ENCODE results near the gene SHROOM3. TPM values are rescaled to one million over a fixed set of nuclear protein-coding genes. Genes with fewer than 3 reads are reported as not detected.

The SHROOM3 gene
- total RNA-seq, 1 experiment from 2014 or later: 27.6 TPM

DNA sequence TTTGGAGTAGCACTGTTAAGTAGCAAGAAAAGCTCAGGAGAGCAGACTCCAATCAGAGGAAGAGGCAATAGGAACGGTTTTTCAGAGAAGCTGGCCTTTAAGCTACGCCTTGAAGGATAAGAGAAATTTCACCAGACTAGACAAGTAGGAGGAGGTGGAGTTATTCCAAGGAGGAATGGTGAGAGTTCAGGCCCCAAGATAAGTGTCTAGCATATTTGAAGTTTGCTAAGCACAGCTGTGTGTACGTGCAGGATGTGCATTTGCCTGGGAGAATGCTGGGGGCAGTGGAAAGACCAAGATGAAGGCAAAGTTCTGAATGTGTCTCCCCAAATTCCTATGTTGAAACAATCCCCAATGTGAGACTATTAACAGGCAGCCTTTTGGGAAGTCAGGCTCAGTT, 371.3 kb downstream of the SHROOM3 start:
- WGBS (ENCODE audit: extremely low coverage, insufficient read length, low lambda C conversion rate): no CpG with 5 or more reads among the region's 3 CpGs
- Histone ChIP-seq H4K5ac (ENCODE audit: insufficient read length, low read depth, low read length) (no peak overlapping the region), H3K4me1 (ENCODE audit: insufficient read depth, low read length) (peaks cover 4% of the 10 kb centered on the region; the same call in 1 of the 2 replicates), H2BK12ac (ENCODE audit: insufficient read length, low read depth, low read length) (no peak overlapping the region), H2BK20ac (ENCODE audit: low read depth, low read length, poor library complexity, severe bottlenecking) (no peak overlapping the region), H3K79me2 (ENCODE audit: insufficient read depth, low read length) (no peaks in the 10 kb centered on the region), H3K4ac (ENCODE audit: low read depth, low read length) (no peak overlapping the region), H4K8ac (replicated peaks; ENCODE audit: insufficient read length, low read depth, low read length) (no peak overlapping the region), H3K4me2 (ENCODE audit: insufficient read depth, insufficient read length, low read length) (no peak overlapping the region), H3K23ac (ENCODE audit: insufficient read length, low read depth, low read length) (no peak overlapping the region), H2BK15ac (ENCODE audit: low read depth, low read length) (no peak overlapping the region), H3K9me3 (ENCODE audit: control insufficient read depth, low read depth, low read length) (no peaks in the 10 kb centered on the region), H4K20me1 (ENCODE audit: control insufficient read depth, insufficient read depth, insufficient read length) (no peaks in the 10 kb centered on the region), H2BK5ac (ENCODE audit: insufficient read length, low read length) (no peak overlapping the region), H3K79me1 (ENCODE audit: insufficient read depth, low read depth, low read length, poor library complexity, severe bottlenecking) (no peaks in the 10 kb centered on the region), H3K14ac (ENCODE audit: insufficient read depth, low read length) (no peak overlapping the region), H3T11ph (ENCODE audit: low read length) (no peak overlapping the region), H3K27ac (ENCODE audit: insufficient read length, low read depth, low read length) (no peak overlapping the region), H3K18ac (ENCODE audit: insufficient read length, low read depth, low read length) (no peak overlapping the region), H2AK5ac (ENCODE audit: insufficient read length, low read length) (no peak overlapping the region), H2BK120ac (ENCODE audit: low read depth, low read length, poor library complexity, severe bottlenecking) (no peak overlapping the region), H3K56ac (ENCODE audit: insufficient read length, low read depth, low read length) (no peak overlapping the region), H2AFZ (ENCODE audit: low read length) (no peak overlapping the region), H3K23me2 (ENCODE audit: insufficient read length, low read depth, low read length, poor library complexity, severe bottlenecking) (peaks cover 7% of the 10 kb centered on the region), H4K91ac (ENCODE audit: insufficient read length, low read depth, low read length) (no peak overlapping the region), H3K9ac (ENCODE audit: extremely low read depth, insufficient read length, low read length) (no peak overlapping the region), H3K27me3 (ENCODE audit: insufficient read depth, low read length) (no peaks in the 10 kb centered on the region)
- H3K9me3 Mint-ChIP-seq: peaks cover 25 to 28% of the 10 kb centered on the region in 2 experiments
- peaks cover 21% of the 10 kb centered on the region for H3K27me3 Mint-ChIP-seq (ENCODE audit: low read depth)
- no peak overlapping the region for H3K27ac Mint-ChIP-seq
- peaks cover 4 to 23% (median 13%) of the 10 kb centered on the region in 3 experiments for H3K36me3 Mint-ChIP-seq (ENCODE audit: insufficient read depth in 1 of 3, low read depth in 3 of 3)
- H3K4me1 Mint-ChIP-seq: peaks cover 26 to 32% of the 10 kb centered on the region in 2 experiments
- no peak overlapping the region for H3K4me3 Mint-ChIP-seq
- TF ChIP-seq CTCF (conservative IDR thresholded peaks at IDR 0.05): no peak
- no peak for DNase-seq
